HUES64 (cell line): Measurements from ENCODE around the gene PRKAG2.

Source experiments
- H3K27ac ChIP-seq: 2 replicates; pipeline ENCODE4 v1.7.0; 2013; ENCODE audit warnings: low read depth, low read length, inconsistent platforms
- H3K27me3 ChIP-seq: 2 replicates; pipeline ENCODE4 v1.6.1; 2013; ENCODE audit warnings: mild to moderate bottlenecking, low read length; ENCODE audit not compliant: insufficient read depth
- H3K36me3 ChIP-seq: 2 replicates; pipeline ENCODE4 v1.6.1; 2013; ENCODE audit warnings: mild to moderate bottlenecking, low read length; ENCODE audit not compliant: insufficient read depth
- H3K4me1 ChIP-seq: 2 replicates; pipeline ENCODE4 v1.6.1; 2013; ENCODE audit warnings: mild to moderate bottlenecking, low read length, moderate library complexity; ENCODE audit not compliant: insufficient read depth
- H3K4me3 ChIP-seq: 2 replicates; pipeline ENCODE4 v1.5.1; 2013; ENCODE audit warnings: mild to moderate bottlenecking, low read length, moderate library complexity
- H3K9ac ChIP-seq: 2 replicates; pipeline ENCODE4 v1.6.1; 2013; ENCODE audit warnings: mild to moderate bottlenecking, low read depth, low read length
- H3K9me3 ChIP-seq: 2 replicates; pipeline ENCODE4 v1.6.1; 2013; ENCODE audit warnings: low read depth, low read length; ENCODE audit not compliant: insufficient read depth
- WGBS: fragments of 150-250, 120-280 bp; methylation state at CpG from one replicate; pipeline ENCODE4 v1.1.7; 2013; ENCODE audit warnings: missing lambda C conversion rate; 5-methylcytosine and 5-hydroxymethylcytosine counted together

The PRKAG2 gene

GRCh38 chr7:151817981-151818673 lies 58.8 kb downstream of the PRKAG2 start:
- H3K27ac ChIP-seq, result no peak overlapping the region
- H3K36me3 ChIP-seq, result no peaks in the 10 kb centered on the region
- no peak overlapping the region for H3K9ac ChIP-seq
- no peaks in the 10 kb centered on the region for H3K9me3 ChIP-seq
- H3K4me1 ChIP-seq, result peaks cover 13% of the 10 kb centered on the region
- no peak overlapping the region for H3K4me3 ChIP-seq
- 93% methylated on average over 8 of the region's 8 CpGs for WGBS
- peaks cover 28% of the 10 kb centered on the region for H3K27me3 ChIP-seq

DNA sequence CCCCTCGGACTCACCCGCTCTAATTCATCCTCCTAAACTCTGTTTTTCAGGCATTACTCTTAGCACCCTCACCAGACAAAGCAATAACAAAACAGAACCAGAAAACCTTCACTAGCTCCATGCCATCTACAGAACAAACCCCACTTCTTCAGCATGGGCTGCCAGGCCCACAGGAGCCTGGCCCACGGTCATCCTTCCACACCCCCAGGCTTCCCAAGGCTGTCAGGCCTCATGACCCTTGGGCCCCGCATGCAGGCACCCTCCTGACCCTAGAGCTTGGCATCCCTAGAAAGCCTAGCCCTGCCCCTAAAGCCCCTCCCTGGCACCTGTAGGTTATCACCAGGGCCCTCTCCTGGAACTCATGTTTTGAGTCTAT lies 59.6 kb downstream of the PRKAG2 start:
- Histone ChIP-seq H3K9me3 (no peaks in the 10 kb centered on the region), H3K4me3 (no peak overlapping the region), H3K9ac (no peak overlapping the region), H3K36me3 (no peaks in the 10 kb centered on the region), H3K27ac (no peak overlapping the region), H3K27me3 (peaks cover 29% of the 10 kb centered on the region), H3K4me1 (peaks cover 14% of the 10 kb centered on the region)
- WGBS, result 92% methylated on average over 4 of the region's 4 CpGs

DNA sequence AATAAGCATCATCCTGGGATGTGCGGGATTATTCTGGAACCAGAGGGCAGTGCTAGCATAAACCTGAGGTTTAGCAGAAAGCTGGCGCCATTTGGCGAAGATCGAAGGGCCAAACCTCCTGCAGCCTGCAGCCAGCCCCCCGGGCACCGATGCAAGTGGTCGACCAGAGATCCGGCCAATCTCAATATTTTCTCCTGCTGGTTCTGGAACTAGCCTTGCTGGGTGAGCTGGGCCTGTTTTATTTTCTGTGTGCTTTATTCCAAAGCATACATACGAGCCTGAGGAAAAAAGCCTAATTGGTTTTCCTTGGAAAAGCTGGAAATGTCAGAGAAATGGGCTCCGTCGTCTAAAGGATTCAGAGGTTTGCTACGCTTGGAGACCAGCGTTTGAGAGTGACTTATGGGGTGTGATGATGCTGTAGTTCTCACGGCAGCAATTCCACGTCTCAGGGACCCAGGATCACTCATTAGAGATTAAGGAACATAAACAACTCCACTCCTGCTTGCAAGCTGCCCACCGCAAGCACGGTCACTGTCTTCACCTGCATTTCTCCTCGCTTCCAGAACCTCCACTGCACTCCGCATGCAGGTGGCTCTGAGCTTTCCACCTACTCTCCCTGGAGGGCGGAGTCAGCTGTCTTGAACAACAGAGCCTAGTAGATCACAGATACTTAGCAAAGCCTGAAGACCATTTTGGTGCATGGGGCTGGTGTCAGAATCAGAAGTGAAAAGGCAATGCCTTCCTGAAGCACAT lies 60.2 kb downstream of the PRKAG2 start:
- Histone ChIP-seq H3K27ac (no peak overlapping the region), H3K4me1 (peaks cover 14% of the 10 kb centered on the region), H3K4me3 (no peak overlapping the region), H3K36me3 (no peaks in the 10 kb centered on the region), H3K9me3 (no peaks in the 10 kb centered on the region), H3K27me3 (peaks cover 29% of the 10 kb centered on the region), H3K9ac (no peak overlapping the region)
- 92% methylated on average over 20 of the region's 20 CpGs for WGBS

- Histone ChIP-seq H3K4me1 (peaks cover 14% of the 10 kb centered on the region), H3K9ac (no peak overlapping the region), H3K9me3 (no peaks in the 10 kb centered on the region), H3K4me3 (no peak overlapping the region), H3K27ac (no peak overlapping the region), H3K36me3 (no peaks in the 10 kb centered on the region), H3K27me3 (peaks cover 29% of the 10 kb centered on the region)
- 81% methylated on average over 5 of the region's 5 CpGs for WGBS
These were observed 61.5 kb downstream of the PRKAG2 start for GRCh38 chr7:151815419-151815818.

GRCh38 chr7:151814400-151815009 lies 62.4 kb downstream of the PRKAG2 start:
- peaks cover 14% of the 10 kb centered on the region for H3K4me1 ChIP-seq
- no peaks in the 10 kb centered on the region for H3K9me3 ChIP-seq
- H3K9ac ChIP-seq, result no peak overlapping the region
- H3K27me3 ChIP-seq, result peaks cover 29% of the 10 kb centered on the region
- 13% methylated on average over 18 of the region's 18 CpGs for WGBS
- H3K4me3 ChIP-seq, result peak overlapping the region; percentile 26
- H3K27ac ChIP-seq, result no peak overlapping the region; the same call in 1 of the 2 replicates
- H3K36me3 ChIP-seq, result no peaks in the 10 kb centered on the region

- Histone ChIP-seq H3K9me3 (no peaks in the 10 kb centered on the region), H3K27ac (no peak overlapping the region), H3K27me3 (peaks cover 29% of the 10 kb centered on the region), H3K9ac (no peak overlapping the region), H3K4me1 (peaks cover 14% of the 10 kb centered on the region), H3K36me3 (no peaks in the 10 kb centered on the region), H3K4me3 (peak overlapping the region; percentile 26)
- WGBS, result 5% methylated on average over 4 of the region's 5 CpGs
These were observed 62.9 kb downstream of the PRKAG2 start for GRCh38 chr7:151813997-151814396.

GRCh38 chr7:151813445-151813844 lies 63.5 kb downstream of the PRKAG2 start:
- Histone ChIP-seq H3K4me1 (peaks cover 14% of the 10 kb centered on the region), H3K4me3 (no peak overlapping the region), H3K9me3 (no peaks in the 10 kb centered on the region), H3K36me3 (no peaks in the 10 kb centered on the region), H3K27me3 (peaks cover 29% of the 10 kb centered on the region), H3K27ac (no peak overlapping the region), H3K9ac (no peak overlapping the region)
- 60% methylated on average over 10 of the region's 10 CpGs for WGBS

DNA sequence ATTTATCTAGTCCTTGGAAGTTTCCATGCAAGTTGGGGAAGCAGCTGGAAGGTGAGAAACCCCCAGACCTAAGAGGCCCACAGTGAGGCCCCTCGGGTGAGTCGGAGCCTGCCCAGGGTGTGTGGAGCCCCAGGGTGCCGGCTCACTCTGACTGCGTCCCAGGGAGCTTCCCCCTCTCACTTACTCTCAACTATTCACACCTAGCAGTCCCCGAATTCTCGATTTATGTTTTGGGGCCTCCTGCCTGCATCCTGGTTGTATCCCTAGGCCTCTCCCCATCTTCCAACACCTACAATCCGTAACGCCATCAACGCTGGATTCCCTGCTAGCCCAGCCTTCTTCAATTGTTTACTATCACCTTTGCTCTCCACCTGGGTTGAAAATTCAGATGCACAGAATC lies 63.9 kb downstream of the PRKAG2 start:
- Histone ChIP-seq H3K4me1 (peaks cover 14% of the 10 kb centered on the region), H3K36me3 (no peaks in the 10 kb centered on the region), H3K27me3 (peaks cover 29% of the 10 kb centered on the region), H3K27ac (no peak overlapping the region), H3K9ac (no peak overlapping the region), H3K9me3 (no peaks in the 10 kb centered on the region), H3K4me3 (no peak overlapping the region)
- WGBS, result 80% methylated on average over 9 of the region's 9 CpGs

DNA sequence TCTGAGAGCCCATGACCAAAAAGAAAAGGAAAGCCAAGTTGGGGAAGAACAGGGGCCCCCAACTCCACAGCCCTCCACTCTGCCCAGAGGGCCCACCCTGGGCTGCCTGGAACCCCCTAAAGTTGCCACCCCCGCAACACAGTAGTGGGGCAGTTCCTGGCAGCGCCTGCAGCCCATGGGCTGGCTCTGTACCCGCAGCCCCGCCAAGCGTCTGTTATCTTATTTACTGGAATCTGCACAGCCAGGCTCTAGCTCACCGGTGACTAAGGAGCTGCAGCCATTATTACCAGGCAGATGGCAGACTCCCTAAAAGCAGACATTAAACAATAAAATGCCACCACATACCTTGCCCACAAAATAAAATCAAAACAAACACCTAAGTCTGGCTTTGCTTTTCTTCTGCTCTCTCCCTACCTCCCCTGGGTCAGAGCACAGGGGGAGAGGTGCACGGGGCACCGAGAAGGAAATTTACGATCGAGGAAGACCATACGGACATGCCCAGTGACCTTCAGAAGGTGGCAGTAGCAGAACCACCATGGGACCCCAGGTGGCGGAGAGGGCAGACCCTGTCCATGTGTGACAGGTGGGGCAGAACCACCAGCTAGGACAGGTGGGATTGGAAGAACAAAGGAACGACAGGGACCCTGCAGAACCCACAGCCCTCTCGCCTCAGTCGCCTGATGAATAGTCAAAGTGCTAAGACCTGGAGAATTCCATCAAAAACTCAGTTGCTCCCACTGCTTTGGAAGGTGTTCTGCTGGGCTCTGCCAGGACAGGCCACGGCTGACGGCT lies 66.3 kb downstream of the PRKAG2 start:
- Histone ChIP-seq H3K4me1 (peaks cover 14% of the 10 kb centered on the region), H3K27me3 (peaks cover 26% of the 10 kb centered on the region), H3K36me3 (no peaks in the 10 kb centered on the region), H3K9me3 (no peaks in the 10 kb centered on the region), H3K27ac (no peak overlapping the region), H3K4me3 (no peak overlapping the region), H3K9ac (no peak overlapping the region)
- WGBS, result 93% methylated on average over 17 of the region's 17 CpGs

DNA sequence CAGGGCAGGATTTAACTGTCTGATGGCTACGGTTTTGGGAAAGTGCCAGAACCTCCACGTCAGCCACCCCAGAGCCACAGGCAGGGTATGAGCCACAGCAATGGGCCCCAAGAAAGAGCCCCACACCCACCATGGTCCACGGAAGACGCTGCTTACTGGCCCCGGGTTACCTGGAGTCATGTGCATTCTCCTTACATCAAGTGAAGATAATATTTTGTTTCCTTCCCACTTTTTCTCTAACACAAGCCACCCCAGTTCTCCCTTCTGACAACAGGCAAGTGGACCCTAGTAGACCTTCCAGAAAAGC lies 67.1 kb downstream of the PRKAG2 start:
- H3K36me3 ChIP-seq, result no peaks in the 10 kb centered on the region
- H3K4me3 ChIP-seq, result no peak overlapping the region
- no peaks in the 10 kb centered on the region for H3K9me3 ChIP-seq
- H3K9ac ChIP-seq, result no peak overlapping the region
- peaks cover 17% of the 10 kb centered on the region for H3K27me3 ChIP-seq
- H3K27ac ChIP-seq, result no peak overlapping the region
- 90% methylated on average over 5 of the region's 5 CpGs for WGBS
- peaks cover 14% of the 10 kb centered on the region for H3K4me1 ChIP-seq
